ENCODE data around the gene SNAPC2.

SNAPC2 gene

GRCh38 chr19:7879836-7880235 is 40.3 kb upstream of the SNAPC2 start:
- no peak for TF ChIP-seq CTCF (IDR thresholded peaks at IDR 0.05; ENCODE audit: insufficient read depth, low read length, missing control alignments)
- no peak overlapping the region for H3K4me3 ChIP-seq (ENCODE audit: low read depth, low read length)
- CTCF ChIA-PET: interaction anchor here (3.6 kb wide), 1 partner anchor 11 kb away, joined by 19 read pairs; no protein-coding TSS in a partner anchor
- POLR2A ChIA-PET: no interaction called here
- DNase-seq (ENCODE audit: low read depth, low spot score): no peak

- no peak for DNase-seq (ENCODE audit: low read depth, low spot score)
- CTCF ChIA-PET: interaction anchor here (1.7 to 2.7 kb wide), 2 partner anchors 13 to 62 kb away, joined by 6 to 16 read pairs; partner anchors contain the start of gene TIMM44
- no peak for TF ChIP-seq CTCF (IDR thresholded peaks at IDR 0.05; ENCODE audit: insufficient read depth, low read length, missing control alignments)
- H3K4me3 ChIP-seq (ENCODE audit: low read depth, low read length): no peak overlapping the region
- POLR2A ChIA-PET: interaction anchor here (0.6 kb wide), 1 partner anchor 645 kb away, joined by 3 read pairs; no protein-coding TSS in a partner anchor
Observed at GRCh38 chr19:7881910-7882309, 38.2 kb upstream of the SNAPC2 start.

GRCh38 chr19:7883105-7883504 is 37.0 kb upstream of the SNAPC2 start:
- no peak overlapping the region for H3K4me3 ChIP-seq (ENCODE audit: low read depth, low read length)
- ChIA-PET POLR2A (no interaction called here), CTCF (interaction anchor here (0.9 to 2.7 kb wide), 3 partner anchors 14 to 19 kb away, joined by 3 to 16 read pairs (median 7); no protein-coding TSS in a partner anchor)
- DNase-seq (ENCODE audit: low read depth, low spot score): no peak
- TF ChIP-seq CTCF (IDR thresholded peaks at IDR 0.05; ENCODE audit: insufficient read depth, low read length, missing control alignments): no peak

GRCh38 chr19:7883796-7884570 is 36.2 kb upstream of the SNAPC2 start:
- DNase-seq (ENCODE audit: low read depth, low spot score): no peak
- no peak for TF ChIP-seq CTCF (IDR thresholded peaks at IDR 0.05; ENCODE audit: insufficient read depth, low read length, missing control alignments)
- ChIA-PET POLR2A (interaction anchor here (1.0 kb wide), 1 partner anchor 36 kb away, joined by 3 read pairs; the partner anchor contains the start of gene SNAPC2), CTCF (interaction anchor here (0.9 to 1.0 kb wide), 2 partner anchors 15 to 20 kb away, joined by 3 to 7 read pairs; no protein-coding TSS in a partner anchor)
- H3K4me3 ChIP-seq (ENCODE audit: low read depth, low read length): no peak overlapping the region

GRCh38 chr19:7885818-7886217 is 34.3 kb upstream of the SNAPC2 start:
- H3K4me3 ChIP-seq (ENCODE audit: low read depth, low read length): no peak overlapping the region
- POLR2A ChIA-PET: no interaction called here
- no peak for TF ChIP-seq CTCF (IDR thresholded peaks at IDR 0.05; ENCODE audit: insufficient read depth, low read length, missing control alignments)
- CTCF ChIA-PET: interaction anchor here (1.0 to 2.8 kb wide), 2 partner anchors 16 to 18 kb away, joined by 4 to 13 read pairs; partner anchors contain the start of gene MAP2K7
- DNase-seq (ENCODE audit: low read depth, low spot score): no peak

Data from AG04449 (cell line).